Measurements from ENCODE around the gene KSR2.

DNA sequence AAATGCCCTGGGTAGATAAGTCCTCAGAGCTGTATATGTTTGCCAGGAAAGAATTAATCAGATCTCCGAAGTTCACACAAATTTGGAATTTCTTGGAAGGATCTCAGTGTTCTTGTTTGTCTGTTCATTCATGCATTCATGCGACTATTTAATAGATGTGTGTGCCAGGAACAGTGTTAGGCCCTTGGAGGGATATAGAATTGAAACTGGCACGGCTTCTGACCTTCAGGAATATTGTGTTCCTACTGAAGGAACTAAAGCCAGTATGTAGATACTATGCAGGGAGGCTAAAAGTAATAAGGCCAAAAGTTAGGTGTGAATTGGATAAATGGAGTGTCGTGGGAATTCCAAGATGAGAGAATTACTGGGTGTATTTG, 441.3 kb downstream of the KSR2 start:
- TF ChIP-seq POLR2A (IDR thresholded peaks at IDR 0.05; ENCODE audit: low read depth, low read length) (no peak), POLR2AphosphoS5 (IDR thresholded peaks at IDR 0.05; ENCODE audit: low read depth, low read length) (no peak)

Measured in GM12891 (cell line).